RPMI8226 (cell line): ENCODE measurements around the gene FZD2.
"Not testable (repeated sequence)": the region's sequence is repeated elsewhere in the genome, so short reads cannot be mapped to it uniquely, and the experiment has no call there.

Experiments used
- DNase-seq: peaks from one replicate; pipeline ENCODE4 v3.0.0-alpha.2; 2015

FZD2 gene

DNA sequence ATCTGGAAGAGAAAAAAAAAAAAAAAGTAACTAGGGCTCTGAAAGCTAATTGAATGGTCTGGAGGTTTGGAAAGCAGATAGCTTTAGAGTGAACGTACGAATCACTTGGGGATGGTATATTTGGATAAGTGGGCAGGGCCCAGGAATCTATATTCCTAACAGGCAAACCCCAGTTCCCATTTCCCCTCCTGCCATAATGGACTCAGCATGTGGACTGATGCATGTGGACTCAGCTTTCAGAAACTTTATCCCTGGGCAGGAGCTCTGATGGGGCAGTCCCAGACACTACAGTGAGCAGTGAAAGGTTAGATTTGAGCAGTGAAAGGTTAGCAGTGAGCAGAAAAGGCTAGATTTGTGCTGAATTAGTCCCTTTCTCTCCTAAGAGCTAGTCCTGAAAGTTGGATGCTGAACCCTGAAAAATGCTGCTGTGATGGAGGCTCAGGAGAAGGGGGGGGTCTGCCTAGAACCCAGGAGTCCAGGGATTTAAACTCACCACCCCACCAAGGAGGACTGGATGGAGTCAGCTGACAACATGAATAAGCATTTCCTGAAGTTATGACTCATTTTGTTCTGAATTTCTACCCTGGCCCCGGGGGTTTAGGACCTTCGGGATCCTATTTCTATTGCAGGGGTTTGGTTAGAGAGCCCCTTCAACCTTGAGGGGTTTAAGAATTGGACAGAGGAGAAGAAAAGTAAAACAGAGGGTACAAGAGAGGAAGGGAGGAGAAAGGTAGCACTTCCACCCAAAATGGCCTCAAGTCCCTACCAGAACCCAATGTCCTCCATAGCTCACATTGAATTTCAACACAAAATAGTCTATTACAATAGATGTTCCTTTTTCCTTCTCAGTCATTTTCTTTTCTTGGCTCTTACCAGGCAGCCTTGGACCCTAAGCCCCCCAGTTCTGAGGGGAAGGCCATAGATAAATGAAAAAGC is 10.3 kb upstream of the FZD2 start:
- no peak for DNase-seq

DNA sequence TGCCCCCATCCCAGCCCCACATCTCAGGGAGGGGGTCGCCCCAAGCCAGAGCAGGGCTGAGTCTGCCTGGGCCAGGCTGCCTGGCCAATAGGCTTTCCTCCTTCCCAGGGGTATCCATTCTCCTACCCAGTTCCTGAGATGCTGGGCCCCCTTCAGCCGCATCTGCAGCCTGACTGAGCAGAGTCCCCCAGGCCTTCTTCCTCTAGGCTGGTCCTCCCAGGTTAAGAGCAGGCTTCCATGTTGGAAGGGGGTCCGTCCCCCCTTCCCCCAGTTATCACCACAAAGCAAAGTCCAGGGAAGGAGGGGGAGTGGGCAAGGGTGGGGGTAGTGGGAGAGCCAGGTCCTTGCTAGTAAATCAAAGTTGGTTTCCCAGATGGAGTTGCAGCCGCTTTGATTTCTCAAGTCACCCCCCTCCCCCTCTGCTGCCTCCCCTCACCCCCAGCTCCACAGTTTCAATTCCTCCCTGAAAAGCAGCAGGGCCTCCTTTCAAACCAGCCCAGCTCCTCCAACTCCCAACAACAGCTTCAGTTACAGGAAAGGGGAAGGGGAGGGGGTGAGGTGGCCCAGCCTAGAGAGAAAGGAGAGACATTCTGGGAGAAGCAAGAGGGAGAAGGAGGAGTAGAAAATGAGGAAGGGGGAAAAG is 9.5 kb upstream of the FZD2 start:
- no peak for DNase-seq

GRCh38 chr17:44548376-44549230 is 8.7 kb upstream of the FZD2 start:
- DNase-seq: no peak

DNA sequence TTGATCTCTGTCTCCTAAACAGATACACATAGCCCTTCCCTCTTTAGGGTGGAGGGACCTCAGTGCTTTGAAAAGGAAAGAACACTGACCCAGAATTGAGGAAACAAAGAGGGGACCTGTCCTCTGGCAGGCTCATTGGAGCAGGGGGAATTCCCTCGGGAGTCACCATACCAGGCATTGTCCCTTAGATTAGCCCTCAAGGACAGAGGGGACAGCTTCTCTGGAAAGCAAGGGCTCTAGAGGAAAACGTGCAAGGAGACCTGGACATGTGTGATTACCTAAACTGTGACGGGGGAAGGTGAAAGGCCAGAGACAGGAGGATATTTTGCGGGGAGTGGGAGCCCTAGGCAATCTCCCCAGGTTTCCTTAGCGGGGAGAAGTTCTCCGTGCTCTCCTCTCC is 7.6 kb upstream of the FZD2 start:
- DNase-seq: no peak

DNA sequence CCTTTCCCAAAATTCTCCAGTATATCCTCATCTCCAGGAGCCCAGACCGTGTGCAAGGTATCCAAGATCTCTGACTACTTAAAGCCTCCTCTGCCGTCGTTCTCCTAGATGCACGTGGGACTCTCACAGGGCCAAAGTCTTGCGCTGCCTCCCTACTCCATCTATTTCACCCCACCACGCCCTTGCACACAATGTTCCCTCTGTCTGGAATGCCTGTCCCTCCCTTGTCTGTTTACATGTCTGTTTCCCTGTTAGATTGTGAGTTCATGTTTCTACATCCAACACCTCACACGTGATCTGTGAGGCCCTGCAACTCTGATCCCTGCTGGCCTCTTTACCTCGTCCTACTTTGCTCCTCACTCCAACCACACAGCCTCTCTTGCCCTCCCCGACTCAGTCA is 4.9 kb upstream of the FZD2 start:
- DNase-seq: no peak

DNA sequence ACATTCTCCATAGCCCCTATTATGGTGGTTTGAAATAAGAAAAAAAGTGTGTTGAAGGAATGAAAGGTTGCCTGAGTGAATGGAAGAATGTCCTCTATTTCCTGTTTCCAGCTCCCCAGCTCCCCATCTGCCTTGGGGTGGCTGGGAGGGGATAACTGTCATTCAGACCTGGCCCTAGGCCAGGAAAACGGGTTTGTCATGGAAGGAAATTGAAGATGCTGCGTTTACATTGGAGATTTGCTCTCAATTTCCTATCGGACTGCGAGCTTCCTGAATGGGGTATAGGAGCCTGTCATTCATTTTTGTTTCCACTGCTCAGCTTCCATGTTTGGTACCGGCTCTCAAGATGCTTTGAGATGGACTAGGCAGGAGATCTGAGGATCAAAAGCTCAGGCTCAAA is 2.2 kb upstream of the FZD2 start:
- DNase-seq: no peak

DNA sequence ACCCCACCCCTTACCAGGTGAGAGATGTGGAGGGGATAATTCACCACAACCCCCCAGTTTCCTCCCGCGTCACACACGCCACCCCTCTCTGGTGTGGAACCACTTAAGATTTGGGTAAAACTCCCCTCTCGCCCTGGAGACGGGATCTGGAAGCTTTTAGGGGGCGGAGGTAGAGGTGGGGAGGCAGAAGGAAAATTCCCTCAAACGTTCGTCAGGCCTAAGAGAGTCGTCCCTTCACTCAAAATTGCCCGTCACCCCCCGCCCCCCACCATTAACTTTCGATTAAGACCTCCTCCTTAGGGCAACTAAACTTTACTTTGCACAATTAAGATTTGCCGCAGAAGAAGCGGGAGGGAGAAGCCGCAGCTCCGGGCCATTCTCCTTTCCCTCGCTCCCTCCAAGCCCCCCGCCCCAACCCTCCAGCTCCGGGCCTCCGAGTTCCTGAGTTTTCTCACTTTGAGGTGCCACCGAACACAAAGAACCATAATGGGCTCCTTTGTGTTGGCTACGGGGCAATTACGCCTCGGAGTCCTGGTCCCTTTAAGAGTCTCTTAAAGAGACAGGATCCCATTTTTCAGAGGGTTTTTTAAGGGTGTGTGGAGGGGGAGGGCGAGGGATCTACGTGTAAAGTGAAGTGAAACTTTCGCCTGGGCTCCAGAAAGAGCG is 985 bp upstream of the FZD2 start:
- peak; percentile 76 for DNase-seq

- DNase-seq: peak; percentile 19
Measured at GRCh38 chr17:44557651-44558285, 484 bp downstream of the FZD2 start.

- no peak for DNase-seq
Measured at GRCh38 chr17:44558334-44558709, 1.0 kb downstream of the FZD2 start.

DNA sequence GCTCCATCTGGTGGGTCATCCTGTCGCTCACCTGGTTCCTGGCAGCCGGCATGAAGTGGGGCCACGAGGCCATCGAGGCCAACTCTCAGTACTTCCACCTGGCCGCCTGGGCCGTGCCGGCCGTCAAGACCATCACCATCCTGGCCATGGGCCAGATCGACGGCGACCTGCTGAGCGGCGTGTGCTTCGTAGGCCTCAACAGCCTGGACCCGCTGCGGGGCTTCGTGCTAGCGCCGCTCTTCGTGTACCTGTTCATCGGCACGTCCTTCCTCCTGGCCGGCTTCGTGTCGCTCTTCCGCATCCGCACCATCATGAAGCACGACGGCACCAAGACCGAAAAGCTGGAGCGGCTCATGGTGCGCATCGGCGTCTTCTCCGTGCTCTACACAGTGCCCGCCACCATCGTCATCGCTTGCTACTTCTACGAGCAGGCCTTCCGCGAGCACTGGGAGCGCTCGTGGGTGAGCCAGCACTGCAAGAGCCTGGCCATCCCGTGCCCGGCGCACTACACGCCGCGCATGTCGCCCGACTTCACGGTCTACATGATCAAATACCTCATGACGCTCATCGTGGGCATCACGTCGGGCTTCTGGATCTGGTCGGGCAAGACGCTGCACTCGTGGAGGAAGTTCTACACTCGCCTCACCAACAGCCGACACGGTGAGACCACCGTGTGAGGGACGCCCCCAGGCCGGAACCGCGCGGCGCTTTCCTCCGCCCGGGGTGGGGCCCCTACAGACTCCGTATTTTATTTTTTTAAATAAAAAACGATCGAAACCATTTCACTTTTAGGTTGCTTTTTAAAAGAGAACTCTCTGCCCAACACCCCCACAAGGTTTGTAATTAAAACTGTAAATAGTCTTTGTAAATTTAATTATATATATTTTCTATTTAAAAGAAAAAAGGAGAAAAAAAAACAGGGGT is 1.7 kb downstream of the FZD2 start:
- DNase-seq: no peak

DNA sequence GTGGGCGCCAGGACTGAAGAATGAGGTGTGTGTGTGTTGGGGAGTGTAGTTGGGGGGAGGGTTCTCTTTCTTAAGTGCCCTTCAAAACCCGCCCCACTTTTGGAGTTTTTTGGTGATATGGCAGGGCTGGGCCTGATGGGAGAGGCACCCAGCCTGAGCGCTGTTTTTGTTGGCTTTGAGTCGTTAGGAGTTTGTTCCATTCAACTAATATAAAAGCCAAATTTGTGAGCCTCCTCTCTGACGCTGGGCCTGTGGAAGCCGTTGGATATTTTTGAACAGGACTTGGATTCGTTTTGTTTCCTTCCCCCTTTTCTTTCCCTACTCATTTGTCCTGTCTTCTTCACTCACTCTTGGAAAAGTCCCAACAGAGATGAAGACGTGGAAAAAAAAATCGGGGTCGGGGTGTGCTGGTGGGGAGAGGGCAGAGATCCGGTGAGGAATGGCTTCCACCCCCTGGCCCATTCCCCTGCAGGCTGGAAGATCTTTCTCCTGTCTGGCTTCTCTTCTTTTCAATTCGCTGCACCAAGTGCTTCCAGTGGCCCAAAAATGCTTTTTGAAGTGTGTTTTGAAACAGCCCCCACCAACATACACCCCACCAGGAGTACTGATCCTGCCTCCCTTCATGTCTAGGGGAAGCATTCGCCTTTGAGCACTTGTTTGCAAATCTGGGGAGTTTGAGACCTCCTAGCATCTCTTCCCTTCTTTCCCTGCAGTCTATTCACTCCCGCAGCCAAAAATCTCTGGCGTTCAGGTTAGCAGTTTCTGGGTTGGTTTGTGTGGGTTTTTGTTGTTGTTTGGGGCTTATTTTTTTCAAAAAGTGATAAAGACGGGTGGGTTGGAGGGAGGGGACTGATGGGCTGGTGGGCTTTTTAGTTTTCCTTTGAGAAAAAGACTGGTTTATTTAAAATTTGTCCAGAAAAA is 2.6 kb downstream of the FZD2 start:
- no peak for DNase-seq

DNA sequence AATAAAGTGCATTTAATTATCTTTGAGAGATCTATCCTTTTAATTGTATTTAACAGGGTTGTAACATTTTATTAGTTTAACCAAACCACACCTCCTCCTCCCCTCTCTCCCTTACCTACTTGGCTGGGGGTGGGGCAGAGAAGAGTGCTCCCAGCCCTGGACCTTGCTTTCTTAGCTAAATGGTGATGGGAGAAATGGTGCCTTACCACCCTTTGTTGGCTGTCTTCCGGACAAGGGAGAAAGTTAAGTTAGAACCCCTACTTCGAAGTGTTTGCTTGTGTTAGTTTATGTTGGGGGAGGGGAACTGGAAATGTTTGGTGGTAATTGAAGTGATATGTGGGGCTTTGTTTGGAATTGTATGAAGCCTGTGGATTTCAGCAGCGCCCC is 3.9 kb downstream of the FZD2 start:
- DNase-seq: no peak

GRCh38 chr17:44564429-44564828 is 7.1 kb downstream of the FZD2 start:
- DNase-seq: no peak

DNA sequence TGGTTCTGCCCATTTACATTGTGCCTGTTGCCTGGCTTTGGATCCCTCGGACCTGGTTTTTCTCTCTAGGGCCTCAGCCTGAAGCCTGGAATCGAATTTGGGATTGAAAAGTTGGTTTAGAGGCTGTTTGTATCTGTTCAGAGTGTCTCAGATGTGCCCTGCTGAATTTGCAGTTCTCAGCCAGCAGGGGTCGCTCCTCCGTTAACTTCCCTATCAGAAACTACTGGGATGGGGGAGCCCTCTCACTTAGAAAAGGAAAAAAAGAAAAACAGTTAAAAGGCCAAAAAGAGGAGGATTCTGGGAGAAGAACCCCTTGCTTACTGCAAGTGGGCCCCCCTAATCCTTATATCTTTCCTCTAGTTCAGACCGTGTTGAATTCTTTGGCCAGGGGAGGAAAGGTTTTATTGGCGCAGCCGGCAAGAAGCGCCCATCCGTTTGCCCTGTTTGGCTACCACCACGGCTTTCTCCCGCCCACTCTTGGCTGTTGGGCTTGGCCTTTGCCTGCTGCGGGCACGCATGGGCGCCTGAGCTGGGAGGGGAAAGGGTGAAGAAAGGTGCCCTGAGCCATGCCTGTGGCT is 8.7 kb downstream of the FZD2 start:
- no peak for DNase-seq

DNA sequence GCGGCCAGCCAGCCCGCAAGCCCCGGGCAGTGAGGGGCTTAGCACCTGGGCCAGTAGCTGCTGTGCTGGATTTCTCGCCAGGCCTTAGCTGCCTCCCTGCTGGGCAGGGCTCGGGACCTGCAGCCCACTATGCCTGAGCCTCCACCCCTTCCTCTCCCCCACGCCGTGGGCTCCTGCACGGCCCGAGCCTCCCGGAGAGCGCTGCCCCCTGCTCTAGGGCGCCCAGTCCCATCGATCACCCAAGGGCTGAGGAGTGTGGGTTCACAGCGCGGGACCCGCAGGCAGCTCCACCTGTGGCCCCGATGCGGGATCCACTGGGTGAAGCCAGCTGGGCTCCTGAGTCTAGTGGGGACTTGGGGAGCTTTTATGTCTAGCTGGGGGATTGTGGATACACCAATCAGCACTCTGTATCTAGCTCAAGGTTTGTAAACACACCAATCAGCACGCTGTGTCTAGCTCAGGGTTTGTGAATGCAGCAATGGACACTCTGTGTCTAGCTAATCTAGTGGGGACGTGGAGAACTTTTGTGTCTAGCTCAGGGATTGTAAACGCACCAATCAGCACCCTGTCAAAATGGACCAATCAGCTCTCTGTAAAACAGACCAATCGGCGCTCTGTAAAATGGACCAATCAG is 11.1 kb downstream of the FZD2 start:
- DNase-seq: not testable (repeated sequence)

- no peak for DNase-seq
Measured at GRCh38 chr17:44568945-44569858, 11.9 kb downstream of the FZD2 start.

DNA sequence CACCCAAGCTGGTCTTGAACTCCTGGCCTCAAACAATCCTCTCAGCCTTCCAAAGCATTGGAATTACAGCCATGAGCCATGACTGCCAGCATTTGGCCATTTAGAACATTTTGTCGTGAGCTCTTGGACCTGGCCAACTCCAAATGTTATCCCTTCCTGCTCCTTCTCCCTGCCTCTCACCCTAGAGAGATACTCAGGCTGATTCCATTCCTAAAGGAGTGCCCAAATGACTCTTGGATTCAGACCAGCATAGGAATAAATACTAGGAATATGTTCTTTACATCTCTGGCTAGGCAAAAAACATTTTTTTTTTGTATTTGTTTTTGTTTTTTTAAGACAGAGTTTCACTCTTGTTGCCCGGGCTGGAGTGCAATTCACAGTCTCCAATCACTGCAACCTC is 15.5 kb downstream of the FZD2 start:
- no peak for DNase-seq

DNA sequence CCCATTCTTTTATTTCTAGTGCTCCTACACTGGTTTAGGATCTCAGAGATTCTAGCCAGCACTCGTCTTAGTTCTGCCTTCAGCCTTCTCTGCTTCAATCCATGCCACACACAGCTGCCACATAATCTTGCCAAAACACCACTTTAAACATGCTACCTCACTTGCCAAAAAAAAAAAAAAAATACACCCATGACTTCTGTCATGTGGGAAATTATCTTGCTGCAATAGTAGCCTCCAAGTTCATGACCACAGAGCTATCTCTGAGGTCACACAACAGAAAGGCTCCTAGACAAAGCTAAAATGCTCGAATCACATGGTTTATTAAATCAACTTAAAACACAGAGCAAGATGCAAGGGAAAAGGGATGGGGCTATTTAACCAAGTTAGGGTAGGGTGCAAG is 18.1 kb downstream of the FZD2 start:
- DNase-seq: no peak
